ENCODE results near the gene GPC4. TPM values are rescaled to one million over a fixed set of nuclear protein-coding genes. Genes with fewer than 3 reads are reported as not detected.

Gene GPC4
- total RNA-seq, 1 donor from 2014 or later, result 86.4 TPM

- no peak overlapping the region for H2AFZ ChIP-seq (ENCODE audit: low read depth, low read length)
- Mint-ChIP-seq H3K36me3 (ENCODE audit: low read depth, unreplicated experiment) (peaks cover under 1% of the 10 kb centered on the region), H3K9me3 (ENCODE audit: unreplicated experiment) (no peaks in the 10 kb centered on the region), H3K27me3 (ENCODE audit: low read depth, unreplicated experiment) (no peaks in the 10 kb centered on the region), H3K4me3 (ENCODE audit: unreplicated experiment) (no peak overlapping the region), H3K4me1 (ENCODE audit: low read depth, unreplicated experiment) (peaks cover 15% of the 10 kb centered on the region), H3K27ac (ENCODE audit: unreplicated experiment) (no peak overlapping the region)
- no peak overlapping the region for H3K4me2 ChIP-seq (ENCODE audit: low read length)
- DNase-seq (ENCODE audit: low read depth) (no peak), FAIRE-seq (no peak)
- no peaks in the 10 kb centered on the region for H3K9me3 ChIP-seq (ENCODE audit: insufficient read depth, low read depth, low read length)
- no peak overlapping the region for H3K27ac ChIP-seq (ENCODE audit: low read depth, low read length)
- peaks cover 8% of the 10 kb centered on the region for H3K4me1 ChIP-seq (ENCODE audit: insufficient read depth, low read length)
- TF ChIP-seq EZH2 (IDR thresholded peaks at IDR 0.05; ENCODE audit: insufficient read depth, low read length) (no peak), CTCF (IDR thresholded peaks at IDR 0.05; ENCODE audit: insufficient read depth, low read depth, low read length) (no peak)
- no peaks in the 10 kb centered on the region for H3K27me3 ChIP-seq (ENCODE audit: insufficient read depth, low read length)
- no peak overlapping the region for H3K9ac ChIP-seq (ENCODE audit: low read length)
- H3K79me2 ChIP-seq (ENCODE audit: insufficient read depth, low read length), result peaks cover 20% of the 10 kb centered on the region
- no peaks in the 10 kb centered on the region for H4K20me1 ChIP-seq (ENCODE audit: insufficient read depth, low read length)
- no peaks in the 10 kb centered on the region for H3K36me3 ChIP-seq (ENCODE audit: insufficient read depth, low read length)
- H3K4me3 ChIP-seq (ENCODE audit: insufficient read depth, low read depth, low read length), result no peak overlapping the region
These were observed 4.7 kb downstream of the GPC4 start for GRCh38 chrX:133410550-133410949.

- Histone ChIP-seq H3K79me2 (ENCODE audit: insufficient read depth, low read length) (peaks cover 14% of the 10 kb centered on the region), H3K4me2 (ENCODE audit: low read length) (no peak overlapping the region), H3K4me3 (ENCODE audit: insufficient read depth, low read depth, low read length) (no peak overlapping the region), H3K4me1 (ENCODE audit: insufficient read depth, low read length) (peaks cover 2% of the 10 kb centered on the region), H3K9me3 (ENCODE audit: insufficient read depth, low read depth, low read length) (no peaks in the 10 kb centered on the region), H3K36me3 (ENCODE audit: insufficient read depth, low read length) (no peaks in the 10 kb centered on the region), H4K20me1 (ENCODE audit: insufficient read depth, low read length) (peaks cover 8% of the 10 kb centered on the region), H3K9ac (ENCODE audit: low read length) (no peak overlapping the region), H2AFZ (ENCODE audit: low read depth, low read length) (no peak overlapping the region), H3K27me3 (ENCODE audit: insufficient read depth, low read length) (no peaks in the 10 kb centered on the region), H3K27ac (ENCODE audit: low read depth, low read length) (no peak overlapping the region)
- Mint-ChIP-seq H3K4me1 (ENCODE audit: low read depth, unreplicated experiment) (peaks cover 18% of the 10 kb centered on the region), H3K36me3 (ENCODE audit: low read depth, unreplicated experiment) (peaks cover 3% of the 10 kb centered on the region), H3K27ac (ENCODE audit: unreplicated experiment) (peak overlapping the region; percentile 18), H3K4me3 (ENCODE audit: unreplicated experiment) (no peak overlapping the region), H3K9me3 (ENCODE audit: unreplicated experiment) (no peaks in the 10 kb centered on the region), H3K27me3 (ENCODE audit: low read depth, unreplicated experiment) (no peaks in the 10 kb centered on the region)
- DNase-seq (ENCODE audit: low read depth) (no peak), FAIRE-seq (peak; percentile 9)
- TF ChIP-seq CTCF (IDR thresholded peaks at IDR 0.05; ENCODE audit: insufficient read depth, low read depth, low read length) (no peak), EZH2 (IDR thresholded peaks at IDR 0.05; ENCODE audit: insufficient read depth, low read length) (no peak)
These were observed 9.6 kb downstream of the GPC4 start for GRCh38 chrX:133405498-133406185.

- Histone ChIP-seq H3K9ac (ENCODE audit: low read length) (no peak overlapping the region), H3K36me3 (ENCODE audit: insufficient read depth, low read length) (no peaks in the 10 kb centered on the region), H3K27me3 (ENCODE audit: insufficient read depth, low read length) (no peaks in the 10 kb centered on the region), H2AFZ (ENCODE audit: low read depth, low read length) (no peak overlapping the region), H4K20me1 (ENCODE audit: insufficient read depth, low read length) (peaks cover 8% of the 10 kb centered on the region), H3K79me2 (ENCODE audit: insufficient read depth, low read length) (no peaks in the 10 kb centered on the region), H3K4me2 (ENCODE audit: low read length) (no peak overlapping the region), H3K9me3 (ENCODE audit: insufficient read depth, low read depth, low read length) (no peaks in the 10 kb centered on the region), H3K4me3 (ENCODE audit: insufficient read depth, low read depth, low read length) (no peak overlapping the region), H3K27ac (ENCODE audit: low read depth, low read length) (no peak overlapping the region), H3K4me1 (ENCODE audit: insufficient read depth, low read length) (peaks cover 2% of the 10 kb centered on the region)
- H3K4me3 Mint-ChIP-seq (ENCODE audit: unreplicated experiment), result no peak overlapping the region
- TF ChIP-seq CTCF (IDR thresholded peaks at IDR 0.05; ENCODE audit: insufficient read depth, low read depth, low read length) (no peak), EZH2 (IDR thresholded peaks at IDR 0.05; ENCODE audit: insufficient read depth, low read length) (no peak)
- no peaks in the 10 kb centered on the region for H3K27me3 Mint-ChIP-seq (ENCODE audit: low read depth, unreplicated experiment)
- DNase-seq (ENCODE audit: low read depth) (no peak), FAIRE-seq (peak; percentile 85)
- H3K4me1 Mint-ChIP-seq (ENCODE audit: low read depth, unreplicated experiment), result peaks cover 18% of the 10 kb centered on the region
- peaks cover 3% of the 10 kb centered on the region for H3K36me3 Mint-ChIP-seq (ENCODE audit: low read depth, unreplicated experiment)
- no peak overlapping the region for H3K27ac Mint-ChIP-seq (ENCODE audit: unreplicated experiment)
- no peaks in the 10 kb centered on the region for H3K9me3 Mint-ChIP-seq (ENCODE audit: unreplicated experiment)
These were observed 11.3 kb downstream of the GPC4 start for GRCh38 chrX:133403984-133404383.

Measured in astrocyte (in vitro differentiated cells and primary cell).